K562 (cell line): Measurements from ENCODE around the gene EN1. TPM values are rescaled to one million over a fixed set of nuclear protein-coding genes. Genes with fewer than 3 reads are reported as not detected.
A peak's percentile ranks its signal among the peaks of the same experiment; 100 is the strongest.

Experiments used
- ATF6 ChIP-seq: sonication (generic); formaldehyde crosslinking; IDR thresholded peaks from 2 replicates; pipeline ENCODE4 v1.4.0; 2020; ENCODE audit warnings: mild to moderate bottlenecking, missing genetic modification reagents
- ZBTB40 ChIP-seq, 2 experiments: fragments of 450-650 bp in 1 of 2; sonication (generic) in 1 of 2; formaldehyde crosslinking in 1 of 2; IDR thresholded peaks; 2 replicates each; pipeline versions ENCODE4 v1.7.1 to v1.9.0; 2016 to 2022; ENCODE audit warnings: inconsistent platforms in 1 of 2, mild to moderate bottlenecking in 1 of 2, missing genetic modification reagents in 1 of 2
- ZBTB43 ChIP-seq: sonication (generic); formaldehyde crosslinking; IDR thresholded peaks from 2 replicates; pipeline ENCODE4 v1.8.0; 2023; ENCODE audit warnings: mild to moderate bottlenecking, missing genetic modification reagents
- ZNF263 ChIP-seq: sonication (generic); formaldehyde crosslinking; IDR thresholded peaks from 2 replicates; pipeline ENCODE4 v1.8.0; 2022; ENCODE audit warnings: mild to moderate bottlenecking, missing genetic modification reagents, borderline replicate concordance
- polyA plus RNA-seq, 8 experiments: library from polyadenylated mRNA; depleted of rRNA in 4 of 8; stranded (reverse) in 5 of 8; unstranded in 3 of 8; fragments of >200 nt; fragmentation: Nextera tagmentation in 2 of 8; fragmentation: Illumina TruSeq in 1 of 8; extraction: Ambion mirVana in 2 of 8; extraction: Trizol in 1 of 8; gene quantifications; 2 replicates each; pipeline versions ENCODE4 v1.2.1 to v1.2.3, GENCODE V29; 2011 to 2014; ENCODE audit warnings: inconsistent platforms in 1 of 8, missing spikeins in 1 of 8
- total RNA-seq, 7 experiments: library from RNA; depleted of rRNA in 6 of 7; stranded (reverse); fragments of >200 nt in 6 of 7; fragmentation: Illumina TruSeq in 2 of 7; extraction: Trizol in 2 of 7; gene quantifications; 2 replicates each; pipeline versions ENCODE4 v1.2.1 to v1.2.3, GENCODE V29; 2011 to 2021; ENCODE audit warnings: low replicate concordance in 1 of 7

EN1 gene
- total and polyA plus RNA-seq, 9 of the 15 experiments (the other 6 are each of a cell fraction or from before 2014, with no cell fraction given) = 0.06 to 2.0 (median 0.51) TPM

- 0 out of 2 replicates have a peak, but pooled peaks have one; percentile 70 for TF ChIP-seq ATF6 (CRISPR knock-in tag)
- TF ChIP-seq ZNF263 = no peak
- no peak for TF ChIP-seq ZBTB40 (IDR thresholded peaks at IDR 0.05)
- TF ChIP-seq ZBTB40 (CRISPR knock-in tag; IDR thresholded peaks at IDR 0.05) = no peak
- no peak for TF ChIP-seq ZBTB43 (CRISPR knock-in tag)
These were observed 2.4 kb downstream of the EN1 start (continued) for GRCh38 chr2:118845005-118845521.
